Spleen (tissue), 7 donors: ENCODE data around the gene CD84.

ENCODE experiments used
- CTCF ChIP-seq, 11 experiments: fragments of 200-600 bp in 7 of 11; fragments of 450-650 bp in 4 of 11; sonication (generic) in 4 of 11; IDR thresholded peaks in 8 of 11; conservative IDR thresholded peaks in 3 of 11; 1 replicate in 7 of 11; 2 replicates in 4 of 11; pipeline versions ENCODE4 v1.4.0 to v1.8.0; 2016 to 2021; ENCODE audit warnings: antibody characterized with exemption in 11 of 11, inconsistent platforms in 4 of 11, mild to moderate bottlenecking in 1 of 11
- POLR2A ChIP-seq, 3 donors: fragments of 450-650 bp; IDR thresholded peaks; one replicate each; pipeline ENCODE4 v1.5.1; 2017; ENCODE audit warnings: antibody characterized with exemption in 3 of 3, mild to moderate bottlenecking in 1 of 3
- POLR2AphosphoS5 ChIP-seq, 3 donors: sonication (generic); formaldehyde crosslinking; IDR thresholded peaks; one replicate each; pipeline ENCODE4 v1.5.1; 2017; ENCODE audit warnings: antibody characterized with exemption in 3 of 3
- donor health status: DM: no; HTN: no; CAD: no; lungs with moderate emphysema.
- donor health status: DM: no; HTN: no; CAD: no.
- donor health status: DM: no; HTN: no; CAD: no.

DNA sequence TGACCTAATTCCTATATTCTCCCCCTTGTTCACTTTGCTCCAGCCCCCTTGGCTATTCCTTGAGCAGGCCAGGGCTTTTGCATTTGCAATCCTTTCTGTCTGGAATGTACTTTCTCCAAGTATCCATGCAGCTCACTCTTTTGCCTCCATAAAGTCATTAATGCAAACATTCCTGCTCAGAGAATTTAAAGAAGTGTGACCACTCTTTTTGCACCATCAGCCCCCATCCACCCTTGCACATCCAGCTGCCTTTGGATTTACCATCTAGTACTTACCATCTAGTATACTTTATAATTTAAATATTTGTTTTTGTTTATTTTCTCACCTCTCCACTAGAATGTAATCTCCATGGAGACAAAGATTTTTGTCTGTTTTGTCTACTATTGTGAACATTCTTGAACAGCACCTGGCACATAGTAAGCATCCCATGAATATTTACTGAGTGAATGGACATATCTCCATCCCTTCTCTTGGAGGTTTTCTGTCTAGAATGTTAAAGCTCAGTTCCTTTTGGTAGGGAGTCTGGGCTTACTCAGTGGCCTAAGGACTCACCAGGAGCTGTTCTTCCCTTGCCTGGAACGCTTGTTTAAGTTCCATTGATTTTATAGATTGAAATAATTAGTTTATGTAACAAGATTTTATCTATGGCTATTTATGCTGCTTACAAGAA lies 78.8 kb downstream of the CD84 start:
- no peak for TF ChIP-seq POLR2AphosphoS5 (IDR thresholded peaks at IDR 0.05)
- TF ChIP-seq CTCF (IDR thresholded peaks at IDR 0.05 in 8 of 11, conservative IDR thresholded peaks at IDR 0.05 in 3 of 11): no peak
- no peak for TF ChIP-seq POLR2A (IDR thresholded peaks at IDR 0.05)
